HG03095 (cell line): ENCODE measurements around the gene LSM3.

Source experiments
- ATAC-seq: cut with Tn5 transposase; IDR thresholded peaks from one replicate; pipeline ENCODE4 v1.9.1; 2021; ENCODE audit warnings: moderate library complexity; ENCODE audit not compliant: unreplicated experiment

The LSM3 gene

GRCh38 chr3:14238356-14238755 is 59.7 kb downstream of the LSM3 start:
- no peak for ATAC-seq

DNA sequence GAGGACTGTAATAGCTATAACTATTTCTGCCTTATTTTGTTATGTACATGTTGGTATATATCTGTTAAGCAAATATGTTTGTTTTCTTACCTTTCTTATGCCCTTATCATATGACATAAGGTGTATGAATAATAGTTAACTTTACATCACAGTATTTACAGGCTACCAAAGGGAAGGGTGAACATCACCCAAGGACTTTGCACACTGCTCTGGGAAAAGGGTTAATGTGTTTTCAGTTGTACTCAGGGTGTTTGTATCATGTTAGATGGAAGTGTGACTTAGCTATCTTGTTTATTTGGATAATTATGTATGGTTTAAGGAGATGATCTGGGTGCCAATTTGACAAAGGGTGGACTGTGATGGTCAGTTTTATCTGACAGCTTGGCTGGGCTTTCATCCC is 60.3 kb downstream of the LSM3 start:
- no peak for ATAC-seq

- ATAC-seq = no peak
Measured at GRCh38 chr3:14239940-14240339, 61.3 kb downstream of the LSM3 start.

DNA sequence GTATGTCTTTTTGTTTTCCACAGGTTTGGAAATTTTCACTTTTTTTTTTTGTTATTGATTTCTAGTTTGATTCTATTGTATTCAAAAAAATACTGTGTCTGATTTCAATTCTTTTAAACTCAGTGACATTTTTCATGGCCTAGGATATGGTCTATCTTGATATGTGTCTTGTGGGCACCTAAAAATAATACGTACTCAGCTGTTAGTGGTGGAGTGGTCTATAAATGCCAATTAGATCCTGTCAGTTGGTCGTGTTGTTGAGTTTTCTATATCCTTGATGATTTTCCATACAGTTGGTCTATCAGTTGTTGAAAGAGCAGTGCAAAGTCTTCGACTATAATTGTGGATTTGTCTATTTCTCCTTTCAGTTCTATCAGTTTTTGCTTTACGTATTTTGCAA is 61.7 kb downstream of the LSM3 start:
- ATAC-seq = no peak

DNA sequence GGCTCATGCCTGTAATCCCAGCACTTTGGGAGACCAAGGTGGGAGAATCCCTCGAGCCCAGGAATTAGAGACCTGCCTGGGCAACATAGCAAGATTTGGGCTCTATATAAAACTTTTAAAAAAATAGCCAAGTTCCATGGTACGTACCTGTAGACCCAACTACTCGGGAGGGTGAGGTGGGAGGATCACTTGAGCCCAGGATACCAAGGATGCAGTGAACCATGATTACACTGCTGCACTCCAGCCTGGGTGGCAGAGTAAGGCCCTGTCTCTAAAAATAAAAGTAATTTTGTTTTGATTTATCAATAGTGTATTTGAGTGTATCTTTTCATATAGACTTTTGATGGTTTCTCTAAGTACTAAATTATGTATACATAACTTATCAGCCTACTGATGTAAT is 63.1 kb downstream of the LSM3 start:
- no peak for ATAC-seq

DNA sequence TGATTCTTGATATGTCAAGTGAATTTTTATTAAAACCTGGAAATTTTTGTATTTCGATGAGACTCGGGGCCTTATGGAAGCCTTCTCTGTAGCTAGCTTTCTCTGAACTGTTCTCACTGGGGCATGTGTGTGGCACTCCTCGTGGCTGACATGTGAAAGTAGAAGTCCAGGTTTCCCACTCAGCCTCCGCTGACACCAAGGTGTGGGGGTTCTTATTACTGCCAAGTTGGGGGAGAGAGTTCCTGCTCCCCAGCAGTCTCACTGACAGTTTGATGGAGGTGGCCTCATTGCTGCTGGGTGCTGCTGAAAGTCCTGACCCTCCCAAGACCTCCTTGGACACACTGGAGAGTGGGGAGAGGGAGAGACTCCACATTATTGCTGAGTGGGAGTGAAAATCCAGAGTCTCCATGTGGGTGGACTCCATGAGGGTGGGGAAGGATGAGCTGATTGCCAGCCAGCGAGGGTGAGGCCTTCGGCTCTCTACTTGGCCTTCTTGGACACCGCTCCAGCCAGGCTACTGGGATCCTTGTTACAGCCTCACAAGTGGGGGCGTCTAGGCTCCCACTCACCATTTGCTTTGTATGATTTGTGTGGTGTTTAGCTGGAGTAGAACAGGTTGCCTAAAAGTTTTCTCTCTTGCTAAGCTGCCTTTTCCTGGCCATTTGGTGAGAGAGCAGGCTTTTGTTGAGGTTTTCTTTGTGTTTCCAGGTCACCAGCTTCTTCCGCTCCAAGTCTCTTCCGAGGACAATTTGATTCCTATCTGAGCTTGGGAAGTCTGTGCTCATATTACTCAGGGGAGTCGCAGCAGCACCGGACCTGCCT is 64.1 kb downstream of the LSM3 start:
- no peak for ATAC-seq

DNA sequence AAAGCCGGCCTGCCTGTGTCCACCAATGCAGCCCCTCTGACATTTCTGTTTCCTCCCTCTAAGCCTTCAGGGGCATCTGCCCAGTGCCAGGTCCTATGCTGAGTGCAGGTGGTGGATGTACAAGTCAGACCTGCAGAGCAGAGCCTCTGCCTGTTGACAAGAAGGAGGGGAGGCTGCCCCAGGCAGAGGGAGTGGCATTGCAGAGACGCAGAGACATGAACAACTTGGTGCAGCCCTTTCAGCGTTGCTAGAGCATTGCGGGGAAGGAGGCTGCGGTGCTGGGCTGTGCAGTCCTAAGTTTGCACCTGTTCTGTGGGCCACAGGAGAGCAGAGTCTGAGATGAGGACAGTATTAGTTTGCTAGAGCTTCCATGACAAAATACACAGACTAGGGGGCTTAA is 65.2 kb downstream of the LSM3 start:
- no peak for ATAC-seq

GRCh38 chr3:14244521-14245247 is 66.1 kb downstream of the LSM3 start:
- no peak for ATAC-seq

- ATAC-seq = no peak
Measured at GRCh38 chr3:14245248-14245639, 66.6 kb downstream of the LSM3 start.

GRCh38 chr3:14245822-14246221 is 67.2 kb downstream of the LSM3 start:
- ATAC-seq = no peak

DNA sequence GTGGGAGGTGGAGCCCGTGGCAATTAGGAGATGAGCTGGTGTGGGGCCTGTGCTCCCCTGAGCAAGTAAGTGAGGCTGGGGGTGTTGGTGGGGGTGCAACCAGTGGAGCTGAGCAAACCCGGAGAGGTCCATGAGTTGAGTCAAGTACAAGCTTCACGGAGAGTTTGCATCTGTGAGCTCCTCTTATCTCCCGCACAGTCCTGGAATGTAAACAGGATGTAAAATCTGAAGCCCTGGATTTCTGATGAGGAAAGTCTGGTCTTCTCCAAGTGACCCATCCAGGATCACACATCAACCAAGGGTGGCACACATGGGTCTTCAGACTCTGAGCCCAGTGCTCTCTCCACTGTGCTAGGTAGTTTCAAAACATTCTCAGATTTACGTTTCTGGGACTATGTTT is 67.8 kb downstream of the LSM3 start:
- no peak for ATAC-seq

DNA sequence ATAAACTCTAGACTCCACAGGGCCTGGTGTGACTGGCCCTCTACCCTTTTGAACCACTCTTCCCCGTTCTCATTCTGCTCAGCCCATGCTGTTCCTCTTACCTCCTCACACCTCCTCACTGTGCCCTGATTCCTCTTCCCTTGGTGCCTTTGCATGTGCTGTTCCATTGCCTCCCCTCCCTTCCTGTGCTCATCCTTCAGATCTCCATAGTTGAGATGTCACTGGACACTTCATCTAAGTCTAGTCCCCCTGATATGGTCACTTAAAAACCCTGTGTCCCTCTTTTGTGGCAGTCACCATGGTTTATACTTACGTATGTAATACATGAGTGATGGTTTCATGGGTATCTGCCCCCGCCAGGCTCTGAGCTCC is 69.8 kb downstream of the LSM3 start:
- no peak for ATAC-seq

- no peak for ATAC-seq
Measured at GRCh38 chr3:14248849-14249523, 70.4 kb downstream of the LSM3 start.
